GM23338 (cell line): ENCODE results near the gene TMPRSS11E. TPM values are rescaled to one million over a fixed set of nuclear protein-coding genes. Genes with fewer than 3 reads are reported as not detected.
A peak's percentile ranks its signal among the peaks of the same experiment; 100 is the strongest.

Experiments used
- ATAC-seq: fragments of 200-7000 bp; cut with Tn5 transposase; 3 replicates; pipeline ENCODE4 v1.9.1; 2020
- DNase-seq: peaks from one replicate; pipeline ENCODE4 v3.0.0-alpha.2; 2015; ENCODE audit warnings: low spot score
- H2AFZ ChIP-seq: fragments of 200-600 bp; sonication (generic); 2 replicates; pipeline ENCODE4 v1.8.0; 2016; ENCODE audit warnings: antibody characterized with exemption, mild to moderate bottlenecking, moderate library complexity
- H3F3A ChIP-seq: fragments of 200-600 bp; sonication (generic); replicated peaks from 2 replicates; pipeline ENCODE4 v1.8.0; 2017; ENCODE audit warnings: antibody characterized with exemption, mixed run types, low read depth
- H3K27ac ChIP-seq: fragments of 200-600 bp; sonication (generic); 2 replicates; pipeline ENCODE4 v1.6.1; 2016; ENCODE audit warnings: low read depth
- H3K27me3 ChIP-seq: fragments of 200-600 bp; sonication (generic); 2 replicates; pipeline ENCODE4 v1.8.0; 2016; ENCODE audit warnings: mild to moderate bottlenecking, mixed run types, moderate library complexity; ENCODE audit not compliant: insufficient read depth
- H3K36me3 ChIP-seq: fragments of 200-600 bp; sonication (generic); 2 replicates; pipeline ENCODE4 v1.8.0; 2016; ENCODE audit warnings: mild to moderate bottlenecking; ENCODE audit not compliant: insufficient read depth
- H3K4me1 ChIP-seq: fragments of 200-600 bp; sonication (generic); 2 replicates; pipeline ENCODE4 v1.8.0; 2016; ENCODE audit warnings: mild to moderate bottlenecking, moderate library complexity; ENCODE audit not compliant: insufficient read depth
- H3K4me2 ChIP-seq: fragments of 200-600 bp; sonication (generic); 2 replicates; pipeline ENCODE4 v1.7.1; 2017; ENCODE audit warnings: mixed run types
- H3K4me3 ChIP-seq: fragments of 200-600 bp; sonication (generic); 2 replicates; pipeline ENCODE4 v1.6.1; 2016; ENCODE audit warnings: mixed run types
- H3K79me2 ChIP-seq: fragments of 200-600 bp; sonication (generic); replicated peaks from 2 replicates; pipeline ENCODE4 v1.8.0; 2017; ENCODE audit warnings: mild to moderate bottlenecking; ENCODE audit not compliant: insufficient read depth
- H3K9me2 ChIP-seq: fragments of 200-600 bp; sonication (generic); 2 replicates; pipeline ENCODE4 v1.8.0; 2017; ENCODE audit not compliant: insufficient read depth
- H4K20me1 ChIP-seq: fragments of 200-600 bp; sonication (generic); replicated peaks from 2 replicates; pipeline ENCODE4 v1.8.0; 2017; ENCODE audit warnings: mild to moderate bottlenecking; ENCODE audit not compliant: insufficient read depth
- H3K27ac Mint-ChIP-seq: 2 replicates; pipeline ENCODE4 v1.8.0; 2020; ENCODE audit warnings: inconsistent platforms, mild to moderate bottlenecking, moderate library complexity, mixed read lengths
- H3K27me3 Mint-ChIP-seq: 3 replicates; pipeline ENCODE4 v1.8.0; 2022; ENCODE audit warnings: low read depth, mild to moderate bottlenecking, moderate library complexity, mixed read lengths, inconsistent platforms; ENCODE audit not compliant: insufficient read depth, poor library complexity
- H3K36me3 Mint-ChIP-seq: 3 replicates; pipeline ENCODE4 v1.8.0; 2021; ENCODE audit warnings: low read depth, mild to moderate bottlenecking, inconsistent platforms, moderate library complexity, mixed read lengths
- H3K4me1 Mint-ChIP-seq: 3 replicates; pipeline ENCODE4 v1.8.0; 2020; ENCODE audit warnings: mild to moderate bottlenecking, inconsistent platforms, mixed read lengths
- H3K4me3 Mint-ChIP-seq: 3 replicates; pipeline ENCODE4 v1.8.0; 2021; ENCODE audit warnings: moderate library complexity, mild to moderate bottlenecking, inconsistent platforms, mixed read lengths
- H3K9me3 Mint-ChIP-seq: 3 replicates; pipeline ENCODE4 v1.8.0; 2020; ENCODE audit warnings: moderate library complexity, mild to moderate bottlenecking, inconsistent platforms, mixed read lengths
- CREB1 ChIP-seq: fragments of 250-450 bp; sonication (Bioruptor Pico); IDR thresholded peaks from 2 replicates; pipeline ENCODE4 v1.5.0; 2020; ENCODE audit warnings: low read depth, mild to moderate bottlenecking, moderate library complexity
- EZH2 ChIP-seq: fragments of 200-600 bp; sonication (generic); IDR thresholded peaks from one replicate; pipeline ENCODE4 v1.8.0; 2017; ENCODE audit warnings: antibody characterized with exemption, mild to moderate bottlenecking, low read depth; ENCODE audit not compliant: unreplicated experiment
- EZH2phosphoT487 ChIP-seq: fragments of 200-600 bp; sonication (generic); IDR thresholded peaks from one replicate; pipeline ENCODE4 v1.8.1; 2018; ENCODE audit warnings: antibody characterized with exemption; ENCODE audit not compliant: unreplicated experiment
- JUNB ChIP-seq: IDR thresholded peaks from one replicate; pipeline ENCODE4 v1.6.1; 2016; ENCODE audit warnings: antibody characterized with exemption; ENCODE audit not compliant: unreplicated experiment
- NANOG ChIP-seq: IDR thresholded peaks from 2 replicates; pipeline ENCODE4 v1.6.1; 2016; ENCODE audit warnings: antibody characterized with exemption, borderline replicate concordance
- POLR2AphosphoS5 ChIP-seq: IDR thresholded peaks from 2 replicates; pipeline ENCODE4 v1.6.1; 2016; ENCODE audit warnings: antibody characterized with exemption, low read depth
- STAT1 ChIP-seq: IDR thresholded peaks from one replicate; pipeline ENCODE4 v1.6.1; 2016; ENCODE audit warnings: antibody characterized with exemption; ENCODE audit not compliant: unreplicated experiment
- ZNF114 ChIP-seq: fragments of 250-450 bp; sonication (Bioruptor Pico); IDR thresholded peaks from 2 replicates; pipeline ENCODE4 v1.5.0; 2020; ENCODE audit warnings: mild to moderate bottlenecking, moderate library complexity
- ZNF331 ChIP-seq: fragments of 250-450 bp; sonication (Bioruptor Pico); IDR thresholded peaks from 2 replicates; pipeline ENCODE4 v1.5.0; 2020; ENCODE audit warnings: low read depth, mild to moderate bottlenecking, moderate library complexity
- polyA plus RNA-seq: library from polyadenylated mRNA; unstranded; fragments of >200 nt; fragmentation: Nextera tagmentation; extraction: Ambion mirVana; gene quantifications from 2 replicates; pipeline ENCODE4 v1.2.1, GENCODE V29; 2016
- total RNA-seq: library from RNA; depleted of rRNA; stranded (reverse); fragments of >200 nt; shearing (Covaris generic); gene quantifications from 2 replicates; pipeline ENCODE4 v1.2.3, GENCODE V29; 2014
- TF ChIP-seq, protein P1 (sequence below): IDR thresholded peaks from one replicate; pipeline ENCODE4 v1.6.1; 2018; ENCODE audit warnings: antibody characterized with exemption; ENCODE audit not compliant: unreplicated experiment
- TF ChIP-seq, protein P2 (sequence below), 2 experiments: fragments of 200-600 bp in 1 of 2; sonication (generic) in 1 of 2; conservative IDR thresholded peaks; 2 replicates each; pipeline versions ENCODE4 v1.5.1 to v1.6.1; 2016 to 2017; ENCODE audit warnings: antibody characterized with exemption in 2 of 2, low read depth in 2 of 2, mild to moderate bottlenecking in 2 of 2, moderate library complexity in 1 of 2

Gene TMPRSS11E
- total and polyA plus RNA-seq, 2 experiments from 2014 or later, result 0.44 to 1.4 TPM

DNA sequence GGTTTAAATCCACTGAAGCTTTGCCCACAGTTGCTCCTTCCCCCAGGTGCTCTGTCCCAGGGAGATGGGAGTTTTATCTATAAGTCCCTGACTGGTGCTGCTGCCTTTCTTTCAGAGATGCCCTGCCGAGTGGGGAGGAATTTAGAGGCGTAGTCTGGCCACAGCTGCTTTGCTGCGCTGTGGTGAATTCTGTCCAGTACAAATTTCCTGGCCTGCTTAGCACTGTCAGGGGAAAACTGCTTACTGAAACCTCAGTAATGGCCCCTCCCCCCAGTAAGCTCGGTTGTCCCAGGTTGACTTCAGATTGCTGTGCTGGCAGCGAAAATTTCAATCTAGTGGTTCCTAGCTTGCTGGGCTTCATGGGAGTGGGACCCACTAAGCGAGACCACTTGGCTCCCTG is 88.7 kb downstream of the TMPRSS11E start (continued):
- TF ChIP-seq, protein P1, sequence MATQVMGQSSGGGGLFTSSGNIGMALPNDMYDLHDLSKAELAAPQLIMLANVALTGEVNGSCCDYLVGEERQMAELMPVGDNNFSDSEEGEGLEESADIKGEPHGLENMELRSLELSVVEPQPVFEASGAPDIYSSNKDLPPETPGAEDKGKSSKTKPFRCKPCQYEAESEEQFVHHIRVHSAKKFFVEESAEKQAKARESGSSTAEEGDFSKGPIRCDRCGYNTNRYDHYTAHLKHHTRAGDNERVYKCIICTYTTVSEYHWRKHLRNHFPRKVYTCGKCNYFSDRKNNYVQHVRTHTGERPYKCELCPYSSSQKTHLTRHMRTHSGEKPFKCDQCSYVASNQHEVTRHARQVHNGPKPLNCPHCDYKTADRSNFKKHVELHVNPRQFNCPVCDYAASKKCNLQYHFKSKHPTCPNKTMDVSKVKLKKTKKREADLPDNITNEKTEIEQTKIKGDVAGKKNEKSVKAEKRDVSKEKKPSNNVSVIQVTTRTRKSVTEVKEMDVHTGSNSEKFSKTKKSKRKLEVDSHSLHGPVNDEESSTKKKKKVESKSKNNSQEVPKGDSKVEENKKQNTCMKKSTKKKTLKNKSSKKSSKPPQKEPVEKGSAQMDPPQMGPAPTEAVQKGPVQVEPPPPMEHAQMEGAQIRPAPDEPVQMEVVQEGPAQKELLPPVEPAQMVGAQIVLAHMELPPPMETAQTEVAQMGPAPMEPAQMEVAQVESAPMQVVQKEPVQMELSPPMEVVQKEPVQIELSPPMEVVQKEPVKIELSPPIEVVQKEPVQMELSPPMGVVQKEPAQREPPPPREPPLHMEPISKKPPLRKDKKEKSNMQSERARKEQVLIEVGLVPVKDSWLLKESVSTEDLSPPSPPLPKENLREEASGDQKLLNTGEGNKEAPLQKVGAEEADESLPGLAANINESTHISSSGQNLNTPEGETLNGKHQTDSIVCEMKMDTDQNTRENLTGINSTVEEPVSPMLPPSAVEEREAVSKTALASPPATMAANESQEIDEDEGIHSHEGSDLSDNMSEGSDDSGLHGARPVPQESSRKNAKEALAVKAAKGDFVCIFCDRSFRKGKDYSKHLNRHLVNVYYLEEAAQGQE, result no peak
- TF ChIP-seq ZNF331, result no peak

DNA sequence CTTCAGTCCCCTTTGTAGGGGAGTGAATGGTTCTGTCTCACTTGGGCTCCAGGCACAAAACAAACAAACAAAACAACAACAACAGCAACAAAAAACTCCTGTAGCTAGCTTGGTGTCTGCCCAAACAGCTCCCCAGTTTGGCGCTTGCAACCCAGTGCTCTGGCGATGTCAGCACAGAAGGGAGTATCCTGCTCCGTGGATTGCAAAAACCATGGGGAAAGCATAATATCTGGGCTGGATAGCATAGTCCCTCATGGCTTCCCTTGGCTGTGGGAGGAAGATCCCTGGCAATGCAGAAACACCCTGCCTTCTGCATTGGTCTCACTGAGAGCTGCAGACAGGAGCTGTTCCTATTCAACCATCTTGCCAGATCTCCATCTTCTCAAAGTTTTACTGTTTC is 89.1 kb downstream of the TMPRSS11E start:
- Mint-ChIP-seq H3K27me3 (peaks cover 2% of the 10 kb centered on the region), H3K4me1 (no peaks in the 10 kb centered on the region)
- no peak for ATAC-seq
- TF ChIP-seq STAT1, result no peak
- TF ChIP-seq, protein P2, sequence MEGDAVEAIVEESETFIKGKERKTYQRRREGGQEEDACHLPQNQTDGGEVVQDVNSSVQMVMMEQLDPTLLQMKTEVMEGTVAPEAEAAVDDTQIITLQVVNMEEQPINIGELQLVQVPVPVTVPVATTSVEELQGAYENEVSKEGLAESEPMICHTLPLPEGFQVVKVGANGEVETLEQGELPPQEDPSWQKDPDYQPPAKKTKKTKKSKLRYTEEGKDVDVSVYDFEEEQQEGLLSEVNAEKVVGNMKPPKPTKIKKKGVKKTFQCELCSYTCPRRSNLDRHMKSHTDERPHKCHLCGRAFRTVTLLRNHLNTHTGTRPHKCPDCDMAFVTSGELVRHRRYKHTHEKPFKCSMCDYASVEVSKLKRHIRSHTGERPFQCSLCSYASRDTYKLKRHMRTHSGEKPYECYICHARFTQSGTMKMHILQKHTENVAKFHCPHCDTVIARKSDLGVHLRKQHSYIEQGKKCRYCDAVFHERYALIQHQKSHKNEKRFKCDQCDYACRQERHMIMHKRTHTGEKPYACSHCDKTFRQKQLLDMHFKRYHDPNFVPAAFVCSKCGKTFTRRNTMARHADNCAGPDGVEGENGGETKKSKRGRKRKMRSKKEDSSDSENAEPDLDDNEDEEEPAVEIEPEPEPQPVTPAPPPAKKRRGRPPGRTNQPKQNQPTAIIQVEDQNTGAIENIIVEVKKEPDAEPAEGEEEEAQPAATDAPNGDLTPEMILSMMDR (conservative IDR thresholded peaks at IDR 0.05; ENCODE audit: low read depth in 2 of 2), result no peak
- no peak for TF ChIP-seq EZH2
- TF ChIP-seq JUNB, result no peak
- no peak for TF ChIP-seq POLR2AphosphoS5
- TF ChIP-seq NANOG, result no peak
- TF ChIP-seq, protein P1, result no peak
- TF ChIP-seq EZH2phosphoT487, result no peak
- TF ChIP-seq CREB1 (CRISPR knock-in tag), result no peak
- TF ChIP-seq ZNF114 (CRISPR knock-in tag), result no peak

More for the DNA sequence above, 89.1 kb downstream of the TMPRSS11E start:
- Histone ChIP-seq H3K4me3 (no peak overlapping the region), H3K36me3 (no peaks in the 10 kb centered on the region), H3K27me3 (no peaks in the 10 kb centered on the region), H3K79me2 (no peaks in the 10 kb centered on the region), H3K27ac (no peak overlapping the region), H3F3A (no peaks in the 10 kb centered on the region), H3K4me1 (no peaks in the 10 kb centered on the region), H3K9me2 (no peaks in the 10 kb centered on the region), H2AFZ (peak overlapping the region; percentile 96), H3K4me2 (no peak overlapping the region), H4K20me1 (no peaks in the 10 kb centered on the region)
- H3K27ac Mint-ChIP-seq, result no peak overlapping the region
- H3K4me3 Mint-ChIP-seq, result no peak overlapping the region
- H3K36me3 Mint-ChIP-seq, result peaks cover 7% of the 10 kb centered on the region; the same call in 2 of the 3 replicates
- H3K9me3 Mint-ChIP-seq, result peaks cover 23% of the 10 kb centered on the region
- no peak for DNase-seq
